ENCODE measurements around the gene STYXL1.
"Not testable (repeated sequence)": the region's sequence is repeated elsewhere in the genome, so short reads cannot be mapped to it uniquely, and the experiment has no call there.

The STYXL1 gene

DNA sequence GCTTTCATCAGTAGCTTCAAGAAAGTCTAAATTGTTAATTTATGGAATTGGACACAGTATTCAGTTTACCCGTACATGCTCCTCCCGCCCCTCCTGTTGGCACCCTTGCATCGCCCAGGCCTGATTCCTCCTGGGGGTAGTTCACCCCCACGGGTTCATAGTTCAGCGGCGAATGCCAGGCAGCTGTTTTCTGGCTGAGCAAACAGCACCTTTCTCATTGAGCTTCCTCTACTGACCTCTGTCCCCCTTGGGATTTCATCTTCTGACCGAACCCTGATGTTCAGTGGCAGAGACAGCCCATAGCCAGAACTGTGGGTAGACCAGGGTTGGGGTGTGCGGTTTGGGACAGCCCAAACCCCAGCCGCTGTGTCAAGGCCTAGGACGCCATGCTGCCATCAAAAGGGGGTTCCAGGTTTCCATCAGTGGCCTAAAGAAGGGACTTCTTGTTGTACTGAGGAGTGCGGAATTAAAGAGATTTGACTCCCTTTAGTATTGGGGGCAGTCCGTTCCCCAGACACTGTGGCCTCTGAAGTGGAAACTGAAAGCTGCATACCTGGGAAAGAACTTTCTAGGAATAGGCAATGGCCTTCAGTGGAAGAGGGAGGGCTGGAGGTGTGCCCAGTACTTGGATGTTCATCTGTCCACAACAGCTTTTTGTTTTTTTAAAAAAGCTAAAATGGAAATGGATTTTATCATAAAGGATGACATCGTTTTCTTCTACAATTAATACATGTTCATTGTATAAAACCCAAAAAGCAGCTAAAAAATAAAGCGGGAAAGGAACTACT lies 19.1 kb upstream of the STYXL1 start:
- no peak for DNase-seq (ENCODE audit: low read depth)

DNA sequence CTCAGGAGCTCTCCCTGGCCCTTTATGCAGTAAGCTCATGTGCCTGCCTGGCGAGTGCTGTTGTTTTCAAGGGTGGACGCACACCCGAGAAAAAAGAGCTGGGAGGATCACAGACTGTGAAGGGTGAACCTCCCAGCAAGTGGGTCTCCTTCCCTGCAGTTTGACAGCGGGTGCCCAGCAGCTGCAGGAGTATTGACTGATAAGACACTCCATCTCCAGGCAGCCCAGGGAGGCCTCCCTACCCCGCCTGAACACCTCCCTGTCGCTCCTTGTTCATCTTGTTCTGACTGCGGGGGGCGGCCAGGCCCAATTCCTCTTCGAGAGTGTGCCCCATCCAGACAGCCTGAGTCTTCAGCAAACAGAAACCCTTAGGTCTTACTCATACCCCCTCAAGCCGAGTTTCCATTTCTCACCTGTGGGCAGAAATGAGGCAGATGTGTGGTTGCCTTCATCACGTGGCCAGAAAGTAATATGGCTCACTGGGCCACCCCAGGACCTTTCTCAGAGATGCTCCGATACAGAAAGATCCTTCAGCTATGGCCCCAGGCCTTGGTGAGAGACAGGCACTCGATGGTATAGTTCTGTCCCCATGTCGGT lies 17.3 kb upstream of the STYXL1 start:
- DNase-seq (ENCODE audit: low read depth), result no peak

DNA sequence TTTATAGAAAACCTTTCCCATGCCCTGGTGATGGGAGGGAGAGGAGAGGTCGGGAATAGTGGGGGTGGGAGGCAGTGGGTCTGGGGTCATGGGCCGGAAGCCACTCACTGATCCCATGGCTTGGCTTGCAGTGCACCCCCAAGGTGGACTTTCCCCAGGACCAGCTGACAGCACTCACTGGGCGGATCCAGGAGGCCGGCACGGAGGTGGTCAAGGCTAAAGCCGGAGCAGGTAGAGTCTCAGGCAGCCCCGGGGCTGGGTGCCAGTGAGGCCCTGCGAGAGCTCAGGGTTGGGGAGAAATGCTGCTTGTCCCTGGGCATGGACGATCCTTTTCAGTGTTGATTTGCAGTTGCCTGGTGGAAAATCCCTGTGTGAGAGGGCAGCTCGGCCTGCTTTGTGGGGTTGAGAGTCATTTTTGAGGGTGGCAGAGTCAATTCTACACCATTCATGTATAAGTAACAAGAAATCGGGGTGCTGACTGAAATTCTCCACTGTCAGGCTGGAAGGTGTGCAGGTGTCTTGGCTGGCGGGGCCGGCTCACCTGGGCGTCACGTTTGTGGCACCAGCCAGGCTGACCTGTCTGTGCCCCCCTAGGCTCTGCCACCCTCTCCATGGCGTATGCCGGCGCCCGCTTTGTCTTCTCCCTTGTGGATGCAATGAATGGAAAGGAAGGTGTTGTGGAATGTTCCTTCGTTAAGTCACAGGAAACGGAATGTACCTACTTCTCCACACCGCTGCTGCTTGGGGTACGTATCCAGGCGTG lies 16.6 kb upstream of the STYXL1 start:
- DNase-seq (ENCODE audit: low read depth), result no peak

DNA sequence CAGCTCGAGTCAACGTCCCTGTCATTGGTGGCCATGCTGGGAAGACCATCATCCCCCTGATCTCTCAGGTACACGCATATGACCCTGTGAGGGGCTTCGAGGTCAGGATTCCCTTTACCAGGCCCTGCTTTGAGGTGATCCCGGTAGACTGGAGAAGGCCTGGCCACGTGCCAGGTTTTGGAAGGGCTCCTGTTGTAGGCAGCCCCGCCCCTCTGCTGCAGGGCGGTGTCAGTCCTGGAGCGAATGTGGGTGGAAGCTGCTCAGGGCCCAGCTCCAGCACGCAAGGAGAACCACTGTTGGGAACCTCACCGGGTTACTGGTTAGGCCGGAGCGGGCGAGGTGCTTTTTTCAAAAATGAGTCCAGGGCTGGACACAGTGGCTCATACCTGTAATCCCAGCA lies 15.7 kb upstream of the STYXL1 start:
- no peak for DNase-seq (ENCODE audit: low read depth)

DNA sequence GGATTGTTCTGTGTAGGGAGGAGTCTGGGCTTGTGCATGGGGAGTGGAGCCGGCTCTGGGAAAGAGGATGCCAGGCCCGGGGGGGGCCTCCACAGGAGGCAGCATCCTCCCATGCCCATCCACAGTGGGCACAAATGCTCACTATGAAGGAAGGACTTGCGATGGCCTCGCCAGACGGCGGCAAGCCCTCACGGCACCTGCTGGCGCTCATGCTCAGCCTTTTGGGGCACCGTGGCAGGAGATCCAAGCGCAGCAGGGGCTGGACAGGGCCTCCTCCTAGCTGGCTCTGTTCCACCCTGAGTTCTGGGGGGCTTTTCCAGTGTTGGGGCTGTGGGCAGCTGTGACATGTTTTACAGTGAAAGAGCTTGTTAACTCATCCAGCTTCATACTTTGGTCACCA lies 15.3 kb upstream of the STYXL1 start:
- no peak for DNase-seq (ENCODE audit: low read depth)

DNA sequence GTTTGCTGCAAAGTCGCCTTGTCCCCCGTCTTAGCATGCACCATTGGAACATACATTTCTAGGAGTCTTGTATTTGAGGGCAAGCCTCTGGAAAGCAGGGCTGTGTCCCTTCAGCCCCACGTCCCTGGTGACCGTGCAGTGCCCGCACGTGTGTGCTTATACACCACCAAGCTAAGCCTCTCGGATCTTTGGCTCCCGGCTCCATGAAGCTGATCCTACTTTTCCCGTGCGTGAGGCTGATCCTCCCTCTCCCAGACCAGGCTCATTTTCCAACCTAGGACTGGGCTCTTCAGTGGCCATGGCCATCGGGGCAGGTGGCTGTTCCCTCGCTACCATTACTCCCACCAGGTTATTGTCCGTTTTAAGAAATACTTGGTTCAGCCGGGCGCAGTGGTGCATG lies 14.5 kb upstream of the STYXL1 start:
- no peak for DNase-seq (ENCODE audit: low read depth)

DNA sequence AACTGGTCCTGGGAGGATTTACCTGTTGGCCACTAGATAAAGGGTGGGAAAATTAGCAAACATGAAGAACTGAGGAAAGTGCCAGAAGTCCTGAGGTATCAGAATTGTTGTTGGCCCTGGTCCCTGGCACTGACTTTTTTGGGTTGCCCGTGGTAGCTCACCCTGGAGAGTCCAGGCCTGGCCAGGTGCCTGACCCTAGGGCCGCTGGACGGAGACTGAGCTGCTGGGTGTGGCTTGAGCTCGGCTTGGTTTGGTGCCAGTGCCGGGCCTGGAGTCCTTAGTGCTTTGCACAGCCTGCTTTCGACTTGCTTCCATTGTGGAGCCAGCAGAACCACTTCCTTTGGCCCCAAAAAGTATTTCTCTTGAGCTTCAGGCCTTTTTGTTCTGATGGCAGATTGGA lies 13.0 kb upstream of the STYXL1 start:
- DNase-seq (ENCODE audit: low read depth), result no peak

DNA sequence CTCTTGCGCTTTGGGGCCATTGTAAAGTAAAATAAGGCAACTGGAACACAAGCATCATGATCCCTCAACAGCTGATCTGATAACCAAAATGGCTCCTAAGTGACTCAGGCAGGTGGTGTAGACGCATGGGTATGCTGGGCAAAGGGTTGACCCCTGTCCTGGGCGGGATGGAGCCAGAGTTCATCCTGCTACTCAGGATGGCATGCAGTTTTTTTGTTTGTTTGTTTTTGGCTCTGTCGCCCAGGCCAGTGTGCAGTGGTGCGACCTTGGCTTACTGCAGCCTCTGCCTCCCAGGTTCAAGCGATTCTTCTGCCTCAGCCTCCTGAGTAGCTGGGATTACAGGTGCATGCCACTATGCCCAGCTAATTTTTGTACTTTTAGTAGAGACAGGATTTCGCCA lies 10.9 kb upstream of the STYXL1 start:
- not testable (repeated sequence) for DNase-seq (ENCODE audit: low read depth)

DNA sequence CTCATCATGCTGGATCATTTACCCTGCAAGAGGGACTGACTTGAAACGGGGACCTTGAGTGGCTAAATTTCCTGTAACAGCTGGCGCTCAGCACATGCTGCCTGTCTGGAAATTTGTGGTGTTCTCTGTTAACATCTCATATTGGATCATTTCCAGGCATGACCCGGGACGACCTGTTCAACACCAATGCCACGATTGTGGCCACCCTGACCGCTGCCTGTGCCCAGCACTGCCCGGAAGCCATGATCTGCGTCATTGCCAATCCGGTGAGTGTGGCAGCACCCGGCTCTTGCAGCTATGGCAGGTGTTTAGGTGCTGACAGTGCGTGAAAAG lies 10.0 kb upstream of the STYXL1 start:
- no peak for DNase-seq (ENCODE audit: low read depth)

DNA sequence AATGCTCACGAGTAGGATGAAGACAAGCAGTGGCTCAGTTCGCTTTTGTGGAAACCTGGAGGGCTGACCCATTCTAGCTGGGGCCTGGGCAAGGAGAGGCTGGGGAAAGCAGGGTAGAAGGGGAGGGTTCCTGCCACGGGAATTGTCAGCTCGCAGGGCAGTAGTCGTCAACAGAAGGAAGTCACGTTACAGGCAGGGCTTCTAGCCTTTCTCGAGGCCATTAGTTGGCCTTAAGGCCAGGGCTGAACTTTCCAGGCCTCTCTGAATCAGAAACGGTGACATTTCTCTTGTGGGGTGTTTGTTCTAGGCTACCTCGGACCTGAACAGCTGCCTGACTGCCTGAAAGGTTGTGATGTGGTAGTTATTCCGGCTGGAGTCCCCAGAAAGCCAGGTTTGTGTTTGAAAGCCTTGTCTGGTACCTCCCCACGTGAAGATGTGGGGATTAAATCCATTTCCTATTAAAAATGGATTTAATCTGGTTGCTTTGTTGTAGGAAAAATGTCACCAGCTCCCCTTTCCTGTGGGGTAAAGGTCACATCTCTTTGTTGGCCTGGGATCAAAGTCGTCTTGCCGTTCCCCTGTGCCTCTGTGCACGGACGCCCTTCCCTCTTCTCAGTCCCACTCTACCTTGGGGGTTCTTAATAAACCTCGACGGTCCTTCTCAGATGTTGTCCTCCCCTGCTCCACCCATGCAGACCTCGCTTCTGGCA lies 9.5 kb upstream of the STYXL1 start:
- no peak for DNase-seq (ENCODE audit: low read depth)

DNA sequence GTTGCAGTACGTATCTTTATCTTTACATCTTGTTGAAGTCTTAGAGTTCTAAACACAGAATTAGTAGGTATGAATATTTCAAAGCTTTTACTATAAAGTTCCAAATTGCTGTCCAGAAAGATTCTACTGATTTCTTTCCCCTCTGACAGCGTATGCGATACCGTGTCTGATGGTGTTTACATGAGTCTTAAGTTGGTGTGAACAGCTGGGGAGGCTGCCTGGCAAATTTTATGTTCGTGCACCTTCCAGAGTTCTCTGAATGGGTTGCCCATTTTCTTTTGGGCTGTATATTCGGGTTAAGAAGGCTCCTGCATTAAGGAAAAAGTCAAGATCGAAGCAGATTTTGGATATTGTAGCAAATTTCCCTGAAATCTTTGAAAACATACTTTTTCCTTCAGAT lies 8.4 kb upstream of the STYXL1 start:
- no peak for DNase-seq (ENCODE audit: low read depth)

DNA sequence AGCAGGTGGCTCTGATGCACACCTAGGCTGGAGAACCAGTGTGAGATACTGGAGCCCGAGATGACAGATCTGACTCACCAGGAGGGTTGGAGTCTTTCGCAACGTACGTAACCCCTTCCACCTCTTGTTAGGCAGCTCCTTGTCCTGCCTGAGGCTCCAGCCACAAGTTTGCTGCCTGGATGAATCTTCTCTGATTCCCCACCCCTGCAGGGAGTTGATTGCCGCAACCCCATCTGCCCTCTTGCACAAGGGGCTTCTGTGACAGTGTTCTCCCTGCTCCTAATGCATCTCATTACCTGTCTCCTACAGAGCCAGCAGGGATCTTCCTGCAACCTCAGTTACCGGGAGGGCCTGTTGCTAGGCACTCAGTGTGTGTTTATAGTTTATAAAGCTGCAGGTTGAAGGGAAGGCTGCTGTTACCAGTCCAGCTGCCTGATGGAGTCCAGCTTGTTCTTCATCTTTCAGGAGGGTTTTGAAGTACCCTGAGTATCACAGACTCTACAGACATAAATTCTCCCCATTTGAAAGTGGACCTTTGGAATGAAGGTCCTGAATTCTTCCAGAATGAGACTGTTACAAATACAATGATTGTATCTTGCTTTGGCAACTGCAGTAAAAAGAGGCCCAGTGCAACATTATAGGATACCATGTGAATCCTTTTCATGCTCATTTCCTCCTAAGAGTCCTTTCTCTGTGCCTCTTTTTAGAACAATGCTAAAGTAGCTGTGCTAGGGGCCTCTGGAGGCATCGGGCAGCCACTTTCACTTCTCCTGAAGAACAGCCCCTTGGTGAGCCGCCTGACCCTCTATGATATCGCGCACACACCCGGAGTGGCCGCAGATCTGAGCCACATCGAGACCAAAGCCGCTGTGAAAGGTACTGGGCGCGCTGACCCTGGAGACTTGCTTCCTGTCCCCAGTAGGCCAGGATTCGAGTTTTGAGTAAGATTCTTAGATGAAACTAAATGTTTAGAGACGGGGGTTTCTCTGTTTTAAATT lies 6.6 kb upstream of the STYXL1 start:
- no peak for DNase-seq (ENCODE audit: low read depth)

DNA sequence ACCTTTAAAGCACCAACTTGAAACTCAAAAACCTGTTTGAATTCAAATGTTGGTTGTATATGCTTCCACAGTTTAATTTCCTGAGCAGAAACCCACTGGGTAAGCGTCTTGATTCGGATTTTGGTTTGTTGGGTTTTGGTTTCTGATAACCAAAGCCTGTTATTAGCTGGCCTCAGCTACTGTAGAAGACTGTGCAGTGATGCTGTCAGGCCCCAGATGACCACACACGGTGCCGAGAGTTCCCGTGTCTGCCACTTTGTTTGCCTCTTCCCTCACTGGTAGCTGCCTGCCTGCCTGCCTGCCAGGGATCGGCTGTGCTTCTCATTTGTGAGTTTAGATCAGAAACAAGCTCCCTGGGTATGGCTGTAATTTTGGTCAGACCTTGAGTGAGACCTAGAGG lies 5.7 kb upstream of the STYXL1 start:
- no peak for DNase-seq (ENCODE audit: low read depth)

DNA sequence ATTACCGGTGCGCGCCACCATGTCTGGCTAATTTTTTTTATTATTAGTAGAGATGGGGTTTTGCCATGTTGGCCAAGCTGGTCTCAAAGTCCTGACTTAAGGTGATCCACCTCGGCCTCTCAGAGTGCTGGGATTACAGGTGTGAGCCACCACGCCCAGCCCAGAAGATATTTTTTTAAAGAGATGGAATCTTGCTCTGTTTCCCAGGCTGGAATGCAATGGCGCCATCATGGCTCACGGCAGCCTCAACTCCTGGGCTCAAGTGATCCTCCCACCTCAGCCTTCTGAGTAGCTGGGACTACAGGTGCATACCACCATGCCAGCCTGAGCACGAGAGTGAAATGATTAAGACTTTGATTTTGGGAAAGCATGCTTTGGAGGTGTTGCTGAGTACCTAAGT lies 4.9 kb upstream of the STYXL1 start:
- not testable (repeated sequence) for DNase-seq (ENCODE audit: low read depth)

DNA sequence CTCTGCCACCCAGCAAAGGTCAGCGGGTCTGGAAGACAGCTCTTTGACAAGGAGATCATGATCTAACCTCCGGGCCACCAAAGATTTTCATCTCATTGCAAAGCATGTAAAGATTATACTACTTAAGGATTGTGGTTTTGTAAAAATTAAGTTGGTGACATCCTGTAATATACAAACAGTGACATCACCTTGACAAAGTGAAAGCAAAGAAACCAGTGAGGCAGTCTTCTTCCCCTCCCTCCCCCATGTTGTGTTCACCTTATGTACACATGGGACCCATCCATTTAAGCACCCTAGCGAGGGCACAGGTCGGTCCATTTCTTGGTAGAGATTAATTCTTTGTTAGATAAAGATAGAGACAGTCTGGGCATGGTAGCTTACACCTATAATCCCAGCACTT lies 4.0 kb upstream of the STYXL1 start:
- no peak for DNase-seq (ENCODE audit: low read depth)

DNA sequence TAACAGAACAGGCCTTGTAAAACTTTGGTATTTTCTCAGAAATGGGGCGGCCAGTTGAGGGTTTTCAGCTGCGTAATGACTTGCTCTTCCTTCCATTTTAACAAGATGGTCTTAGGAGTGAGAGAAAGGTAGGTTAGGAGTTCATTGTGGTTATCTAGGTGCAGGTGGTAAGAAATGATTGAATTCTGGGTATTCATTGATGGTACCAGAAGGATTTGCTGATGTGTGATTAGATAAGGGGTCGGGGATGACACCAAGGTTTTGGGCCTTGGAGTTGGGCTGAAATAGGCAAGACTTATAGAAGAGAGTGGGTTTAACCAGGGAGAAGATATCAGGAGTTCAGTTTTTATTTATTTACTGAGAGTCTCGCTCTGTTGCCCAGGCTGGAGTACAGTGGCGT lies 2.7 kb upstream of the STYXL1 start:
- no peak for DNase-seq (ENCODE audit: low read depth)

DNA sequence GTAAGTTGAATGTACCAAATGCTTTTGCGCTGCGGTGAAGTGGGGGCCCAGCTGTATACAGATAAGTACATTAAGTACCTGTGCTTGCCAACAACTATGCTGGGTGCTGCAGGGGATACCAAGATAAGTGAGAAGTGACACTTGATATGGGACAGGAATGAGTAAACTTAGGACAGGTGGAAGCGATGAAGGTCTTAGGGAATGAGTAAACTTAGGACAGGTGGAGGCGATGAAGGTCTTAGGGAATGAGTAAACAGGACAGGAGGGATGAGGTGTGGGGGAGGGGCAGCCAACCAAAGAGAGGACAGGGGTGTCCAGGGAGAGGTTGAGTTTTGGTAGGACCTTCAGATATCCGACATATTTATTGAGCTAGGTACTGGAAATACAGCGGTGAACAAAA lies 1.5 kb upstream of the STYXL1 start:
- no peak for DNase-seq (ENCODE audit: low read depth)

DNA sequence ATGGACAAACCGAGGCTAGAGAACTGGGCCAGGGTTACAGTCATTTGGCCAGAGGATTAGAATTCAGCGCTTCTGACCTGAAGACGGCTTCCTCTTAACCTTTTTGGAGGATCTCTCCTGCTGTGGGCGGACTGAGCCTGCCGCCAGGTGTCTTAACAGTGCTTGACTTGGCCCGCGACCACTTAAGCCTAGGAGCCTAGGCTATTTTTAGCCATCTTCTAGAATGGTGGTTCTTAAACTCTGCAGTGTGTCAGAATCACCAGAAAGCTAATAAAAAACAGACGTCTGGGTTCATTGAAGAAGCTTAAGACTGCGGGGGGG lies 828 bp upstream of the STYXL1 start:
- DNase-seq (ENCODE audit: low read depth), result no peak

DNA sequence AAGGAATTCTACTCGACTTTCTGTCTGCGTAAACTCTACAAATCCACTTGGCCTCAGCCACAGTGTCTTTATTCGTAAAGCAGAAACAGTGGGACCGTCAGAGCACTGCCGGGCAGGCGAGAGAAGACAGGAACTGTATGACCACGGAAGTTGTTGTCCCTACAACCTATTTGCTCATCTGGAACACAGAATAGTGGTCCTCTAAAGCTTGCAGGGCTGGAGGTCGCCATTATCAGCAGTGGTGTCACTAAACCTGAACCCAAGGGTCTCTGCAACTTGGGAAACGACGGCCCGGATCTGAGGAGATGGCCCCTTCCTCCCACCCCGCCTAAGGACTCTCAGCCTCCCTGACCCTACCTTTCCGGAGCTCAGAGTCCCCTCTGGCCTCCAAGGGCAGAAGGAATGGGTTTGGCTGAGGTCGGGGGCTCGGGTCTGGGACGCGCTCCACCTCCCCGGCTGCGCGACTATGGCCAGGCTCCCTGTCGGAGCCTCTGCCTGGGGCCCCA lies 442 bp downstream of the STYXL1 start:
- DNase-seq (ENCODE audit: low read depth), result no peak

DNA sequence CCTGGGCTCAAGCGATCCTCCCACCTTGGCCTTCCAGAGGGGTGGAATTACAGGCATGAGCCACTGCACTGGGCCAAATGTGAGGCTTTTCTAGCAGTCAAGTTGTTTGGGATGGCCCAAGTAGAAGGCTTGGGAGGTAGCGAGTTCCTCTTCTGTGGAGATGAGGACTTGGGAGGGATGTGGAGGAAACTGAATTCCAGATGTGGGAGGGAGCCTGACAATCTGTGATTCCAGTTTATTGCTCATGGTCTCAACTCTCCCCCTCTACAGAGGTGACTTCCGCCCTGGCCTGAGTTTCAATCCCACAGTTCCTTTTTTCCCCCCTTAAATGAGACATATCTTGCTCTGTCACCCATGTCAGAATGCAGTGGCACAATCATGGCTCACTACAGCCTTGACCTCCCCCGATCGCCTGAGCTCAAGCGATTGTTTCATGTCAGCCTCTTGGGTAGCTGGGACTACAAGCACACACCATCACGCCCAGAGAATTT lies 3.4 kb downstream of the STYXL1 start:
- DNase-seq (ENCODE audit: low read depth), result no peak

DNA sequence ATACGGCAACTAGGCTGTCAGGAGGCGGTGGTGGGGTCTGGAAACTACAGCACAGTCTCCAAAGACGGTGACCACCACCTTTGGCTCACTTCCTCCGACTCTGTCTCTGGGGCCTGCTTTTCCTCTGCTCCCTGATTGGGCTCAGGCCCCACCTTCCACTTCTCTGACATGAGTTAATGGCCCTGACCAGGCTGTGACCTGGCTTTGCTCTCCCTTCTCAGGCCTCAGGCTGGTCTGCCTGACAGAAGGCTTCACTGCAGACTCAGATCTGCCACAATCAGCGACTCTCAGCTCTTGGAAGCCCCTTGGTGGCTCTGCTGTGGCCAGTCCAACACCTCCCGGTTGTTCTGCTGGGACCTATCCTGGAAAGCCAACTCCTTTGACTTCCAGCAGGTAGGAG lies 7.7 kb downstream of the STYXL1 start:
- no peak for DNase-seq (ENCODE audit: low read depth)

Measured in stimulated activated CD8-positive, alpha-beta memory T cell treated with anti-CD3 and anti-CD28 coated beads, Interleukin-4, amount 100 ng/mL, for 24 hours (primary cell).